HepG2 (cell line): ENCODE results near the gene BCL2L11. TPM values are rescaled to one million over a fixed set of nuclear protein-coding genes. Genes with fewer than 3 reads are reported as not detected.

ENCODE experiments used
- CBX2 ChIP-seq, 2 experiments: fragments of 200-600 bp in 1 of 2; sonication (generic); formaldehyde crosslinking in 1 of 2; IDR thresholded peaks; 2 replicates each; pipeline versions ENCODE4 v1.7.0 to v1.8.1; 2018 to 2022; ENCODE audit warnings: low read depth in 2 of 2, low read length in 1 of 2, mild to moderate bottlenecking in 1 of 2, missing genetic modification reagents in 1 of 2
- DRAP1 ChIP-seq: IDR thresholded peaks from 2 replicates; pipeline ENCODE4 v1.6.1; 2016; ENCODE audit warnings: missing genetic modification reagents, missing compliant biosample characterization
- FOSL1 ChIP-seq: sonication (generic); formaldehyde crosslinking; IDR thresholded peaks from 2 replicates; pipeline ENCODE4 v1.9.0; 2021; ENCODE audit warnings: missing genetic modification reagents, borderline replicate concordance
- FOSL2 ChIP-seq: sonication (generic); formaldehyde crosslinking; IDR thresholded peaks from 2 replicates; pipeline ENCODE4 v1.4.0; 2020; ENCODE audit warnings: missing genetic modification reagents
- IKZF1 ChIP-seq: fragments of 450-650 bp; IDR thresholded peaks from 2 replicates; pipeline ENCODE4 v1.7.1; 2016
- MXD1 ChIP-seq: sonication (generic); formaldehyde crosslinking; IDR thresholded peaks from 2 replicates; pipeline ENCODE4 v1.4.0; 2020; ENCODE audit warnings: mild to moderate bottlenecking, missing genetic modification reagents
- NR0B2 ChIP-seq: sonication (generic); formaldehyde crosslinking; IDR thresholded peaks from 2 replicates; pipeline ENCODE4 v1.4.0; 2020; ENCODE audit warnings: mild to moderate bottlenecking, missing genetic modification reagents
- RERE ChIP-seq: IDR thresholded peaks from 2 replicates; pipeline ENCODE4 v1.6.1; 2016; ENCODE audit warnings: low read depth, missing genetic modification reagents, missing compliant biosample characterization
- SRSF9 ChIP-seq: fragments of 200-400 bp; formaldehyde crosslinking; IDR thresholded peaks from 2 replicates; pipeline ENCODE4 v1.6.1; 2018; ENCODE audit warnings: borderline replicate concordance, mild to moderate bottlenecking, low read depth, low read length; ENCODE audit not compliant: insufficient read depth, poor library complexity, severe bottlenecking
- TCF7 ChIP-seq: sonication (generic); IDR thresholded peaks from 2 replicates; pipeline ENCODE4 v1.6.1; 2016; ENCODE audit warnings: antibody characterized with exemption, low read depth
- U2AF1 ChIP-seq: fragments of 200-400 bp; formaldehyde crosslinking; optimal IDR thresholded peaks from 2 replicates; pipeline ENCODE3; 2017; ENCODE audit warnings: mild to moderate bottlenecking, low read depth, low read length
- ZBTB42 ChIP-seq: sonication (generic); formaldehyde crosslinking; IDR thresholded peaks from 2 replicates; pipeline ENCODE4 v1.5.0; 2020; ENCODE audit warnings: mild to moderate bottlenecking, missing genetic modification reagents
- ZNF256 ChIP-seq: sonication (generic); formaldehyde crosslinking; conservative IDR thresholded peaks from 2 replicates; pipeline ENCODE4 v1.4.0; 2020; ENCODE audit warnings: missing genetic modification reagents
- ZNF644 ChIP-seq: IDR thresholded peaks from 2 replicates; pipeline ENCODE4 v1.6.1; 2016; ENCODE audit warnings: low read depth
- ZNF749 ChIP-seq: sonication (generic); formaldehyde crosslinking; IDR thresholded peaks from 2 replicates; pipeline ENCODE4 v1.8.0; 2022; ENCODE audit warnings: mild to moderate bottlenecking, missing genetic modification reagents, moderate library complexity, borderline replicate concordance
- ZNF839 ChIP-seq: sonication (generic); formaldehyde crosslinking; IDR thresholded peaks from 2 replicates; pipeline ENCODE4 v1.4.0; 2020; ENCODE audit warnings: missing genetic modification reagents, mild to moderate bottlenecking, borderline replicate concordance
- ZSCAN20 ChIP-seq: sonication (generic); formaldehyde crosslinking; IDR thresholded peaks from 2 replicates; pipeline ENCODE4 v1.4.0; 2020; ENCODE audit warnings: missing genetic modification reagents, mild to moderate bottlenecking, borderline replicate concordance
- polyA plus RNA-seq, 8 experiments: library from polyadenylated mRNA; depleted of rRNA in 3 of 8; stranded (reverse) in 7 of 8; unstranded in 1 of 8; fragments of >200 nt; fragmentation: Illumina TruSeq in 4 of 8; extraction: Trizol in 4 of 8; gene quantifications; 2 replicates each; pipeline versions ENCODE4 v1.2.1 to v1.2.3, GENCODE V29; 2011 to 2016; ENCODE audit warnings: low read depth in 4 of 8, missing spikeins in 1 of 8, mixed read lengths in 1 of 8; ENCODE audit not compliant: insufficient read depth in 1 of 8
- total RNA-seq, 5 experiments: library from RNA; depleted of rRNA; stranded (reverse); fragments of >200 nt; fragmentation: Illumina TruSeq; extraction: Trizol; gene quantifications; 2 replicates each; pipeline ENCODE4 v1.2.3, GENCODE V29; 2016; ENCODE audit warnings: low read depth in 1 of 5
- TF ChIP-seq, protein P1 (sequence below): sonication (generic); formaldehyde crosslinking; IDR thresholded peaks from 2 replicates; pipeline ENCODE4 v1.9.0; 2022; ENCODE audit warnings: missing genetic modification reagents, mild to moderate bottlenecking, borderline replicate concordance

BCL2L11 gene
- total and polyA plus RNA-seq, 2 of the 13 experiments (the other 11 are each of a cell fraction or from before 2014, with no cell fraction given): 6.1 to 9.7 TPM

DNA sequence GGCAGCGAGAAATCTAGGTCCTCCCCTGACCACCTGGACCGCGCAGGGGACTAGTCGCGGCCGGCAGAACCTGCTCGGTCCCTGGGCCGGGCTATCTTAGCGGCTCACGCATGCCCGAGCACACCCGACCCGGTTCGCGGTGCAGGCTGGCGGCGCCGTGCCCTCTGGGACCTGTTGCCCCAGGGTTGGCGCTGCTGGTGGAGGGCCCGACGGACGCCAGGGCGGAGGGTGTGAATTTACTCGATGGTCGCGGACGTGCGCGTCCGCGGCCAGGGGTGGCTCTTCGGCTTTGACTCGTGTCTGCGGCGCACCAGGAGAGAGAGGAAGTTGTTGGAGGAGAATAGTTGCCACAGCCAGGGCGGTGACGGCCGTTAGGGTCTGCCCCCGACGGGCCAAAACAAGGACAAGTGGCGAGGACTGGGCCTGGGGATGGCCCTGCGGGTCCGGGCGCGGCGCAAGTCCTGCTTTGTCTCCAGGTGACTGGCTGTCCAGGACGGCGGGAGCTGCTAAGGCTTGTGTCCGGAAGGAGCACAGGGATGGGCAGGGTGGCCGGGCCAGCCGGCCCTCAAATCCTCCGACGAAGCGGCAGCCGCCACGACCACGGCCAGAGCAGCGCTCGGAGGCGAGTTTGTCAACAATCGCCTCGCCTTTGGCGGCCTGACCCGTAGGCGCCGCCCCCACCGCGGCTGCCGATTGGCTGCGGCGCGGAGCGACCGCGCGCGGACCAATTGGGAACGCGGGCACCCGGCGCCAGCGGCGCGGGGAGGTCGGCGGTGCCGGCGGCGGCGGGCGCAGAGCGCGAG is 1.3 kb downstream of the BCL2L11 start (continued):
- TF ChIP-seq SRSF9 (no peak), MXD1 (CRISPR knock-in tag) (peak; percentile 71), NR0B2 (CRISPR knock-in tag) (peak; percentile 36; the same call in 1 of the 2 replicates), FOSL1 (CRISPR knock-in tag) (0 out of 2 replicates have a peak, but pooled peaks have one; percentile 38), ZNF749 (CRISPR knock-in tag) (peak; percentile 88; the same call in 1 of the 2 replicates), DRAP1 (peak; percentile 73; the same call in 1 of the 2 replicates), CBX2 (IDR thresholded peaks at IDR 0.05; ENCODE audit: low read depth, low read length) (no peak), CBX2 (CRISPR knock-in tag; IDR thresholded peaks at IDR 0.05; ENCODE audit: low read depth) (no peak), ZNF256 (CRISPR knock-in tag) (no peak), IKZF1 (no peak), RERE (no peak), TCF7 (no peak), ZNF644 (no peak), FOSL2 (CRISPR knock-in tag) (0 out of 2 replicates have a peak, but pooled peaks have one; percentile 20), ZSCAN20 (peak; percentile 23), ZNF839 (peak; percentile 64; the same call in 1 of the 2 replicates), ZBTB42 (peak; percentile 28; the same call in 1 of the 2 replicates), U2AF1 (no peak)
- TF ChIP-seq, protein P1, sequence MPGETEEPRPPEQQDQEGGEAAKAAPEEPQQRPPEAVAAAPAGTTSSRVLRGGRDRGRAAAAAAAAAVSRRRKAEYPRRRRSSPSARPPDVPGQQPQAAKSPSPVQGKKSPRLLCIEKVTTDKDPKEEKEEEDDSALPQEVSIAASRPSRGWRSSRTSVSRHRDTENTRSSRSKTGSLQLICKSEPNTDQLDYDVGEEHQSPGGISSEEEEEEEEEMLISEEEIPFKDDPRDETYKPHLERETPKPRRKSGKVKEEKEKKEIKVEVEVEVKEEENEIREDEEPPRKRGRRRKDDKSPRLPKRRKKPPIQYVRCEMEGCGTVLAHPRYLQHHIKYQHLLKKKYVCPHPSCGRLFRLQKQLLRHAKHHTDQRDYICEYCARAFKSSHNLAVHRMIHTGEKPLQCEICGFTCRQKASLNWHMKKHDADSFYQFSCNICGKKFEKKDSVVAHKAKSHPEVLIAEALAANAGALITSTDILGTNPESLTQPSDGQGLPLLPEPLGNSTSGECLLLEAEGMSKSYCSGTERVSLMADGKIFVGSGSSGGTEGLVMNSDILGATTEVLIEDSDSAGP (CRISPR knock-in tag): peak; percentile 46
